MM.1S (cell line): Measurements from ENCODE around the gene CEACAM19.

Experiments used
- DNase-seq: peaks from one replicate; pipeline ENCODE4 v3.0.0-alpha.2; 2015
- H2AFZ ChIP-seq: fragments of 300-600 bp; sonication (generic); 2 replicates; pipeline ENCODE4 v1.6.0; 2016; ENCODE audit warnings: antibody characterized with exemption, low read length
- H3F3A ChIP-seq: fragments of 300-600 bp; sonication (generic); 2 replicates; pipeline ENCODE4 v1.6.1; 2016; ENCODE audit warnings: mild to moderate bottlenecking, antibody characterized with exemption, low read length, moderate library complexity, mixed read lengths; ENCODE audit not compliant: insufficient read depth
- H3K27ac ChIP-seq: fragments of 300-600 bp; sonication (generic); 2 replicates; pipeline ENCODE4 v1.5.1; 2016; ENCODE audit warnings: mild to moderate bottlenecking, low read length
- H3K27me3 ChIP-seq: fragments of 300-600 bp; sonication (generic); replicated peaks from 2 replicates; pipeline ENCODE4 v1.6.0; 2016; ENCODE audit warnings: low read length; ENCODE audit not compliant: insufficient read depth
- H3K36me3 ChIP-seq: fragments of 300-600 bp; sonication (generic); replicated peaks from 2 replicates; pipeline ENCODE4 v1.6.1; 2016; ENCODE audit warnings: mild to moderate bottlenecking, low read length, mixed read lengths; ENCODE audit not compliant: insufficient read depth
- H3K4me1 ChIP-seq: fragments of 300-600 bp; sonication (generic); 2 replicates; pipeline ENCODE4 v1.6.1; 2016; ENCODE audit warnings: low read length, mixed read lengths
- H3K4me2 ChIP-seq: fragments of 300-600 bp; sonication (generic); 2 replicates; pipeline ENCODE4 v1.6.0; 2016; ENCODE audit warnings: low read depth, low read length
- H3K4me3 ChIP-seq: fragments of 300-600 bp; sonication (generic); 2 replicates; pipeline ENCODE4 v1.5.1; 2016; ENCODE audit warnings: low read length, mixed read lengths
- H3K79me2 ChIP-seq: fragments of 300-600 bp; sonication (generic); 2 replicates; pipeline ENCODE4 v1.6.1; 2016; ENCODE audit warnings: mixed run types, low read length, mixed read lengths
- H3K9ac ChIP-seq: fragments of 300-600 bp; sonication (generic); 2 replicates; pipeline ENCODE4 v1.6.1; 2016; ENCODE audit warnings: low read length, mixed read lengths
- H3K9me2 ChIP-seq: fragments of 300-600 bp; sonication (generic); replicated peaks from 2 replicates; pipeline ENCODE4 v1.6.1; 2016; ENCODE audit warnings: mild to moderate bottlenecking, low read length, mixed read lengths; ENCODE audit not compliant: insufficient read depth
- H3K9me3 ChIP-seq: fragments of 300-600 bp; sonication (generic); replicated peaks from 2 replicates; pipeline ENCODE4 v1.6.1; 2016; ENCODE audit warnings: mild to moderate bottlenecking, low read length, mixed read lengths; ENCODE audit not compliant: insufficient read depth
- H4K20me1 ChIP-seq: fragments of 300-600 bp; sonication (generic); 2 replicates; pipeline ENCODE4 v1.6.1; 2016; ENCODE audit warnings: mild to moderate bottlenecking, low read length, moderate library complexity, mixed read lengths; ENCODE audit not compliant: insufficient read depth
- CTCF ChIP-seq: fragments of 300-600 bp; sonication (generic); IDR thresholded peaks from 2 replicates; pipeline ENCODE4 v1.5.1; 2016; ENCODE audit warnings: antibody characterized with exemption, low read length, mixed read lengths
- EZH2 ChIP-seq: fragments of 300-600 bp; sonication (generic); optimal IDR thresholded peaks from 2 replicates; pipeline ENCODE3; 2017; ENCODE audit warnings: low read depth, mild to moderate bottlenecking, antibody characterized with exemption, low read length, mixed read lengths
- EZH2phosphoT487 ChIP-seq: fragments of 300-600 bp; sonication (generic); IDR thresholded peaks from 2 replicates; pipeline ENCODE4 v1.6.1; 2018; ENCODE audit warnings: antibody characterized with exemption, low read length

The CEACAM19 gene

GRCh38 chr19:44635581-44636438 lies 35.5 kb upstream of the CEACAM19 start:
- no peak for DNase-seq
- Histone ChIP-seq H3K36me3 (no peaks in the 10 kb centered on the region), H3K9ac (no peak overlapping the region), H3K4me1 (no peaks in the 10 kb centered on the region), H2AFZ (no peak overlapping the region), H3K27me3 (no peaks in the 10 kb centered on the region; the same call in 1 of the 2 replicates), H3K4me2 (no peak overlapping the region), H3K4me3 (no peak overlapping the region), H3K9me2 (no peaks in the 10 kb centered on the region), H3K27ac (no peak overlapping the region), H4K20me1 (no peaks in the 10 kb centered on the region), H3K79me2 (no peaks in the 10 kb centered on the region), H3K9me3 (no peaks in the 10 kb centered on the region), H3F3A (no peaks in the 10 kb centered on the region)
- no peak for TF ChIP-seq EZH2
- no peak for TF ChIP-seq CTCF
- no peak for TF ChIP-seq EZH2phosphoT487

- Histone ChIP-seq H3K9ac (no peak overlapping the region), H3F3A (no peaks in the 10 kb centered on the region), H3K9me3 (no peaks in the 10 kb centered on the region), H3K36me3 (no peaks in the 10 kb centered on the region), H3K4me2 (no peak overlapping the region), H3K79me2 (no peaks in the 10 kb centered on the region), H3K4me1 (no peaks in the 10 kb centered on the region), H3K4me3 (no peak overlapping the region), H3K27ac (no peak overlapping the region), H4K20me1 (no peaks in the 10 kb centered on the region), H3K27me3 (no peaks in the 10 kb centered on the region; the same call in 1 of the 2 replicates), H2AFZ (no peak overlapping the region), H3K9me2 (no peaks in the 10 kb centered on the region)
- DNase-seq, result no peak
- no peak for TF ChIP-seq CTCF
- TF ChIP-seq EZH2phosphoT487, result no peak
- TF ChIP-seq EZH2, result no peak
These were observed 34.6 kb upstream of the CEACAM19 start for GRCh38 chr19:44636439-44637389.

- Histone ChIP-seq H3K4me1 (no peaks in the 10 kb centered on the region), H3K9ac (no peak overlapping the region), H3K27ac (no peak overlapping the region), H3K27me3 (no peaks in the 10 kb centered on the region; the same call in 1 of the 2 replicates), H3K79me2 (no peaks in the 10 kb centered on the region), H3K9me2 (no peaks in the 10 kb centered on the region), H2AFZ (no peak overlapping the region), H3F3A (no peaks in the 10 kb centered on the region), H3K4me3 (no peak overlapping the region), H3K9me3 (no peaks in the 10 kb centered on the region), H3K36me3 (no peaks in the 10 kb centered on the region), H3K4me2 (no peak overlapping the region), H4K20me1 (no peaks in the 10 kb centered on the region)
- TF ChIP-seq CTCF (no peak), EZH2phosphoT487 (no peak), EZH2 (no peak)
- no peak for DNase-seq
These were observed 33.9 kb upstream of the CEACAM19 start for GRCh38 chr19:44637390-44637764.
